Neural cell (in vitro differentiated cells): ENCODE data around the gene EHMT1. TPM values are rescaled to one million over a fixed set of nuclear protein-coding genes. Genes with fewer than 3 reads are reported as not detected.

ENCODE experiments used
- H2AFZ ChIP-seq: fragments of 200-600, 300-800 bp; sonication (generic), shearing (Covaris generic); 2 replicates; pipeline ENCODE4 v1.6.0; 2014; ENCODE audit warnings: low read depth, mild to moderate bottlenecking, antibody characterized with exemption, low read length, moderate library complexity
- H3F3A ChIP-seq: fragments of 200-600 bp; shearing (Covaris generic); 2 replicates; pipeline ENCODE4 v1.6.1; 2016; ENCODE audit warnings: mild to moderate bottlenecking, moderate library complexity, mixed read lengths, antibody characterized with exemption, low read length; ENCODE audit not compliant: insufficient read depth, poor library complexity, severe bottlenecking
- H3K27ac ChIP-seq: fragments of 200-600, 300-800 bp; sonication (generic), shearing (Covaris generic); 2 replicates; pipeline ENCODE4 v1.5.1; 2014; ENCODE audit warnings: mild to moderate bottlenecking, low read length, moderate library complexity
- H3K27me3 ChIP-seq: fragments of 300-800, 200-600 bp; sonication (generic), shearing (Covaris generic); 2 replicates; pipeline ENCODE4 v1.6.0; 2014; ENCODE audit warnings: mild to moderate bottlenecking, low read depth, low read length, moderate library complexity; ENCODE audit not compliant: insufficient read depth
- H3K36me3 ChIP-seq: fragments of 300-800, 200-600 bp; sonication (generic), shearing (Covaris generic); 2 replicates; pipeline ENCODE4 v1.5.1; 2014; ENCODE audit warnings: mild to moderate bottlenecking, antibody characterized with exemption, low read length, moderate library complexity; ENCODE audit not compliant: insufficient read depth
- H3K4me2 ChIP-seq: fragments of 300-800, 200-600 bp; sonication (generic), shearing (Covaris generic); 2 replicates; pipeline ENCODE4 v1.6.0; 2014; ENCODE audit warnings: mild to moderate bottlenecking, low read length
- H3K4me3 ChIP-seq: fragments of 300-800, 200-600 bp; sonication (generic), shearing (Covaris generic); 2 replicates; pipeline ENCODE4 v1.5.1; 2014; ENCODE audit warnings: mild to moderate bottlenecking, low read length, moderate library complexity
- H3K79me2 ChIP-seq: fragments of 200-600 bp; shearing (Covaris generic); replicated peaks from 2 replicates; pipeline ENCODE4 v1.6.0; 2014; ENCODE audit warnings: mild to moderate bottlenecking, low read length, moderate library complexity; ENCODE audit not compliant: insufficient read depth
- H3K9ac ChIP-seq: fragments of 300-800, 200-600 bp; sonication (generic), shearing (Covaris generic); 2 replicates; pipeline ENCODE4 v1.6.1; 2016; ENCODE audit warnings: mild to moderate bottlenecking, low read length, mixed read lengths
- H3K9me2 ChIP-seq: fragments of 200-600 bp; shearing (Covaris generic); 2 replicates; pipeline ENCODE4 v1.6.1; 2016; ENCODE audit warnings: mild to moderate bottlenecking, low read length, mixed read lengths; ENCODE audit not compliant: insufficient read depth
- H3K9me3 ChIP-seq: fragments of 200-600, 300-800 bp; sonication (generic), shearing (Covaris generic); 2 replicates; pipeline ENCODE4 v1.6.1; 2016; ENCODE audit warnings: mild to moderate bottlenecking, mixed run types, low read length, moderate library complexity, mixed read lengths
- H4K20me1 ChIP-seq: fragments of 200-600 bp; shearing (Covaris generic); 2 replicates; pipeline ENCODE4 v1.6.1; 2016; ENCODE audit warnings: mild to moderate bottlenecking, mixed run types; ENCODE audit not compliant: insufficient read depth
- CTCF ChIP-seq: fragments of 450-650 bp; IDR thresholded peaks from 2 replicates; pipeline ENCODE4 v1.5.1; 2014; ENCODE audit warnings: antibody characterized with exemption, mild to moderate bottlenecking, moderate library complexity; ENCODE audit not compliant: poor library complexity, severe bottlenecking
- EP300 ChIP-seq: fragments of 450-650 bp; conservative IDR thresholded peaks from 2 replicates; pipeline ENCODE4 v1.6.1; 2014; ENCODE audit warnings: antibody characterized with exemption, mild to moderate bottlenecking, moderate library complexity; ENCODE audit not compliant: poor library complexity, severe bottlenecking
- EZH2 ChIP-seq: fragments of 200-600, 300-800 bp; shearing (Covaris generic), sonication (generic); IDR thresholded peaks from 2 replicates; pipeline ENCODE4 v1.6.1; 2014; ENCODE audit warnings: antibody characterized with exemption, low read length, borderline replicate concordance, mild to moderate bottlenecking; ENCODE audit not compliant: insufficient read depth, poor library complexity, severe bottlenecking
- MXI1 ChIP-seq: fragments of 450-650 bp; conservative IDR thresholded peaks from 2 replicates; pipeline ENCODE4 v1.6.1; 2014; ENCODE audit warnings: antibody characterized with exemption, mild to moderate bottlenecking; ENCODE audit not compliant: poor library complexity, severe bottlenecking
- POLR2AphosphoS5 ChIP-seq: IDR thresholded peaks from 2 replicates; pipeline ENCODE4 v1.6.1; 2012
- RAD21 ChIP-seq: fragments of 450-650 bp; conservative IDR thresholded peaks from 2 replicates; pipeline ENCODE4 v1.6.1; 2014; ENCODE audit warnings: antibody characterized with exemption, mild to moderate bottlenecking, moderate library complexity
- REST ChIP-seq: IDR thresholded peaks from 2 replicates; pipeline ENCODE4 v1.6.1; 2012; ENCODE audit warnings: borderline replicate concordance
- SMC3 ChIP-seq: fragments of 450-650 bp; conservative IDR thresholded peaks from 2 replicates; pipeline ENCODE4 v1.6.1; 2014; ENCODE audit warnings: antibody characterized with exemption, mild to moderate bottlenecking, moderate library complexity; ENCODE audit not compliant: poor library complexity
- TAF1 ChIP-seq: IDR thresholded peaks from 2 replicates; pipeline ENCODE4 v1.6.1; 2012; ENCODE audit warnings: low read depth
- polyA plus RNA-seq: library from polyadenylated mRNA; depleted of rRNA; stranded (reverse); fragments of >200 nt; gene quantifications from 2 replicates; pipeline ENCODE4 v1.2.3, GENCODE V29; 2014

EHMT1 gene
- polyA plus RNA-seq, 1 donor from 2014 or later, result 53.0 TPM

GRCh38 chr9:137688261-137688660 lies 69.5 kb downstream of the EHMT1 start:
- Histone ChIP-seq H3K36me3 (no peaks in the 10 kb centered on the region), H3K9me2 (no peaks in the 10 kb centered on the region), H3K79me2 (peaks cover 77% of the 10 kb centered on the region), H3K4me3 (no peak overlapping the region), H3K4me2 (no peak overlapping the region), H2AFZ (no peak overlapping the region), H3K9ac (no peak overlapping the region), H3K9me3 (no peaks in the 10 kb centered on the region), H4K20me1 (no peaks in the 10 kb centered on the region), H3K27me3 (no peaks in the 10 kb centered on the region), H3F3A (peaks cover 2% of the 10 kb centered on the region), H3K27ac (no peak overlapping the region)
- TF ChIP-seq POLR2AphosphoS5 (no peak), RAD21 (no peak), CTCF (no peak)

- no peaks in the 10 kb centered on the region for H3K27me3 ChIP-seq
- no peak for TF ChIP-seq EZH2
- no peak overlapping the region for H3K4me2 ChIP-seq
- H3K36me3 ChIP-seq, result no peaks in the 10 kb centered on the region
- H3K9ac ChIP-seq, result no peak overlapping the region
- peaks cover 74% of the 10 kb centered on the region for H3K79me2 ChIP-seq
- H3F3A ChIP-seq, result peaks cover 2% of the 10 kb centered on the region
- peak overlapping the region; percentile 15 for H3K27ac ChIP-seq
- no peaks in the 10 kb centered on the region for H3K9me3 ChIP-seq
- no peak overlapping the region for H3K4me3 ChIP-seq
- no peaks in the 10 kb centered on the region for H3K9me2 ChIP-seq
- no peak overlapping the region for H2AFZ ChIP-seq
- H4K20me1 ChIP-seq, result no peaks in the 10 kb centered on the region
Observed at GRCh38 chr9:137688725-137689124, 69.9 kb downstream of the EHMT1 start.

GRCh38 chr9:137689745-137690529 lies 71.1 kb downstream of the EHMT1 start:
- Histone ChIP-seq H3K27me3 (no peaks in the 10 kb centered on the region), H3K9me3 (no peaks in the 10 kb centered on the region), H3K36me3 (no peaks in the 10 kb centered on the region), H3K79me2 (peaks cover 71% of the 10 kb centered on the region), H4K20me1 (no peaks in the 10 kb centered on the region), H3K4me3 (no peak overlapping the region), H3K9me2 (no peaks in the 10 kb centered on the region), H3K27ac (peak overlapping the region; percentile 57), H3K9ac (peak overlapping the region; percentile 21), H3F3A (peaks cover 2% of the 10 kb centered on the region), H2AFZ (no peak overlapping the region), H3K4me2 (peak overlapping the region; percentile 6)
- no peak for TF ChIP-seq REST
- TF ChIP-seq CTCF, result no peak
- TF ChIP-seq EZH2, result no peak
- no peak for TF ChIP-seq TAF1
- TF ChIP-seq EP300, result no peak
- TF ChIP-seq RAD21, result no peak
- no peak for TF ChIP-seq POLR2AphosphoS5
- TF ChIP-seq SMC3, result no peak
- TF ChIP-seq MXI1, result no peak
